Measurements from ENCODE around the gene XYLT1. TPM values are rescaled to one million over a fixed set of nuclear protein-coding genes. Genes with fewer than 3 reads are reported as not detected.
"Not testable (repeated sequence)": the region's sequence is repeated elsewhere in the genome, so short reads cannot be mapped to it uniquely, and the experiment has no call there.

XYLT1 gene
- total RNA-seq, 1 donor from 2014 or later = 0.45 TPM

DNA sequence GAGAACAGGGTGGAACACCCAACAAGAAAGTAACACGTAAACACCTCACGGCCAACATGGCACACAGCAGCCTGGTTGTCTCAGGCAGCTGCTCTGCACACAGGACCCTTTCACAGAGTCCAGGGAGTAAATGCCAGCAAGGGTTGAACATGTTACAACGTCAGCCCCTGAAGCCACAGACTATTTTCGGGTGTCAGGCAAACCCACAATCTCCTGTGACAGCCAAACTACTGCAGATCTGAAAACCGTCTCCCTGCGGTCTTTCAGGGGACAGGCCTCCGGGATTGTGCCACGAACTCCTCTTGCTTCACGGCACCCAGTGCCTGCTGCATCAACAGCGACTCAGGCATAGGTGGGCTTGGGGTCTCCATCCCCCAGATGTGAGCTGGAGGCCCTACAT is 127.7 kb downstream of the XYLT1 start:
- ATAC-seq (no peak), DNase-seq (ENCODE audit: low spot score) (no peak)

DNA sequence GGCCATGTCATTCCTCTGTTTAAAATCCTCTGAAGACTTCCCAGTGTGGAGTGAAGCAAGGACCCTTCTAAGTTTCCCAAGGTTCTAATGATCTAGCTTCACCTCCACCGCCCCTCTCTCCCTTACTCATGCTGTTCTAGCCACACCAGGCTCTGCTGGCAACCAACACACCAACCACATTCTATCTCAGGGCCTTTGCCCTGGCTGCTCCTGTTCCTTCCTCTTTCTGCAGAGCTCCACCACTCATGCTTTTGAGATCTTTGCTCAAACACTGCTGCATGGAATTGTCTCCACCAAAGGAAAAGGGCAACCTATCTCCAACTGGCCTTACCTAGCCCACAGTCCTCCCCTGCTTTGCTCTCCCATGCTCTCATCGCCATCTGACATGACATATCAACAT is 128.7 kb downstream of the XYLT1 start:
- DNase-seq (ENCODE audit: low spot score) = no peak
- no peak for ATAC-seq

DNA sequence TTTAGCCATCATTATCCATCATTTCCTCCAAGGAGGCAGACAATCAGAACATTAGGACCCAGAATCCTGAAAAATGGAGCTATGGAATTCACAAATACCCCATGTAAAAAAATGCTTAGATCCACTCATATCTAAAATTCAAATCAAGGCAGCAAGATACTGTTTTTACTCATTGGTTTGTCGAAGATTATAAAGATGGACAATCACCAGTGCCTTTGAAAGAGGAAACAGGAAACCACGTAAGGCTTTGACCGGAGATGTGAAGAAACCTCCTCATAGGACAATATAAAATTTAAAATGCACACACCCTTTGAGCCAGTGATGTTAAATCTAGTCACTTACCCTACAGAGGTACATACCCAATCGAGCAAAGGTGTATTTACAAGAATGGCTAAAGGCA is 130.0 kb downstream of the XYLT1 start:
- ATAC-seq = no peak
- no peak for DNase-seq (ENCODE audit: low spot score)

DNA sequence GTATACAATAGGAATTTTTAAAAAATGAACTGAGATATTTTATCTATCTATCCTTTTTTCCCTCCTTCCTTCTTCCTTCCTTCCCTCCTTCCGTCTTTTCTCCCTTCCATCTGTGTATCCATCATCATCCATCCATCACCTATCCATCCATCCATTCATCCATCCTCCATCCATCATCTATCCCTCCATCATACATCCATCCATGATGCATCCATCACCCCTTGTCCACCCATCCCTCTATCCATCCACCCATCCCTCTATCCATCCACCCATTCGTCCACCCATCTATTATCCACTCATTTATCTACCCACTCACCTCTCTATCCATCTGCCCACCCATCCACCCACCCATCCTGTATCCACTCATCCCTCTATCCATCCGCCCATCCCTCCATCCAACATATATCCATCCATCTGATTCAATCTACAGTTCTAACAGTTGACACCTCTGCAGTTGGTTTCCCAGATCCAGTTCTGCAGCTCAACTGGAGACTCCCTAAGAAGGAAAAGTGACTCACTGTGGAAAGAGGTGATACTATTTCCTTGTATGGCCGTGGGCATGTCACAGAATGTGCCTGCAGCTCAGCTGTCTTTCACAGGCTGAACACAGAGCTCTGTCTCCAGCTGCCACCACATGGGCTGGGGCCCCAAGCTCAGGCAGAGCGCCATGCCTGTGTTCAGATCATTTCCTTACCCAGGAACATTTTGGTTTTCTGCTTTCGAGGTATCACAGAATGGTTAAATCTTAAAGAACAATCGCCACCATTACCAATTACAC is 130.8 kb downstream of the XYLT1 start:
- DNase-seq (ENCODE audit: low spot score) (no peak), ATAC-seq (no peak)

DNA sequence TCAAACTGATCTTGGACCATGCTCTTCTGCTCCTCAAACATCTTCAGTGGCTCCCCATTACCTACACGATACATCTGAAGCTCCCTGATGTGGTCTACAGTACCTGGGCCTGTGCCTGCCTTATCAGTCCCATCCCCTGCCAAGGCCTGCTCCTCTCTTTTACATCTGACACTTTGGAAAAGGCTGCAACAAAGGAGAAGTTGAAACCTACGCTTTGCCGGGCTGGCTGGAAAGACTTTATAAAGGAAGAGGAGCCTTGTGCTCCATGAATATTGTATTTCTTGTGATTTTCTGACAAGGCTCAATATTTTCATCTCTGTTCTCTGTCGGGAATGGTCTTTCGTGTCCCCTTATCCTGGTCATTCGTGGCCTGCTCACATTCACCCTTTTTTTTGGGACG is 132.5 kb downstream of the XYLT1 start:
- ATAC-seq = no peak
- no peak for DNase-seq (ENCODE audit: low spot score)

DNA sequence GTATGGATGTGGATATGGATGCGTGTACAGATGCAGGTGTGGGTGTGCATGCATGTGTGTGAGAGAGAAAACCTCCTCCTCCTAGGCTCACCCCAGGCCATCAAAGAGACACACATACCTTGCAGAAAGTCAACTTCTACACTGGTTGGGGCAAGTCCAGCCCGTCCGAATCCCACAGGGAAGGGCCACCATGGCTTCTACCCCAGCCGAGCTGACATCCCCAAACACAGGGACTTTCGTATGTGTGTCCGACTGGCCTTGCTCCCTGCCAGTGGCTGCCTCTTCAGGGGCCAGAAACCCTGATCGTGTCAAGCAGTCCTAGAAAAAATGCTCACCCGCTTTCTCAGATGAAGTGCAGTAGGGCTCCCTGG is 134.2 kb downstream of the XYLT1 start:
- ATAC-seq = no peak
- no peak for DNase-seq (ENCODE audit: low spot score)

DNA sequence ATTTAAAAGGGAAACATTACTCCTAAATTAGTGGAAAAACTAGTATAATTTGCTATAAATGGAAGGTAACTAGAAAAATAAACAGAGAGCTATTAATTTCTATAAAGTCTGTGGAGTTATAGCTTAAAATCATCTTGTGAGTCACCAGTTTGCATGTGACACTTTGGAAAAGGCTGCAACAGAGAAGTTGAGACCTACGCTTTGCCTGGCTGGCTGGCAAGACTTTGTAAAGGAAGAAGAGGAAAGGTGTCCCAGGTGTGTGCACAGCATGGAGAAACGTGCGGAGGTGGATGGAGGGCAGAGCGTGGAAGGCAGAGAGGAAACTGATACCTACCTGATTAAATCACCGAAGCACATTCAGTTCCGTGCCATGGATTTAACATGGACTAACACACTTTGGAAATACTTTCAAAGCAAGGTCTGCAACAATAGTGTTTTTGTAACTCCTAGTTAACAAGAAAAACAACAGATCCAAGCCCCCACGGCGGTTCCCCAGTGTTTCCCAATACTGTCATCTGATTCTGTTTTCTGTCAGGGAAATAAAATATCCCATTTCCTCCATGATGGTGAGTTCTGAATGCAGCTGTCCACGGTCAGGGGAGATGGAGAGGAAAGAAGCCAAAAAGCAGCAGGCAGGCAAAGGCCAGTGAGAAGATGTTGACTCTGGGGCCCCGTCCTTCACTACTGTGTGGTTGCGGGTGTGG is 134.8 kb downstream of the XYLT1 start:
- DNase-seq (ENCODE audit: low spot score) = no peak
- no peak for ATAC-seq

DNA sequence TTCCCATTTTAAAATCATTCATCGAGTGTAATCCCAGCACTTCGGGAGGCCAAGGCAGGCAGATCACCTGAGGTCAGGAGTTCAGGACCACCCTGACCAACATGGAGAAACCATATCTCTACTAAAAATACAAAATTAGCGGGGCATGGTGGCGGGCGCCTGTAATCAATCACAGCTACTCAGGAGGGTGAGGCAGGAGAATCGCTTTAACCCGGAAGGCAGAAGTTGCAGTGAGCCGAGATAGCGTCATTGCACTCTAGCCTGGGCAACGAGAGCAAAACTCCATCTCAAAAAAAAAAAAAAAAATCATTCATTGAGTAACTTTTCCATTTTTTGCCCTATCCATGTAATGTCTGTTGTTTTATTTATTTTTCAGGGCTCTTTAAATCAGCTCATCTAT is 135.4 kb downstream of the XYLT1 start:
- not testable (repeated sequence) for ATAC-seq; DNase-seq (ENCODE audit: low spot score)

DNA sequence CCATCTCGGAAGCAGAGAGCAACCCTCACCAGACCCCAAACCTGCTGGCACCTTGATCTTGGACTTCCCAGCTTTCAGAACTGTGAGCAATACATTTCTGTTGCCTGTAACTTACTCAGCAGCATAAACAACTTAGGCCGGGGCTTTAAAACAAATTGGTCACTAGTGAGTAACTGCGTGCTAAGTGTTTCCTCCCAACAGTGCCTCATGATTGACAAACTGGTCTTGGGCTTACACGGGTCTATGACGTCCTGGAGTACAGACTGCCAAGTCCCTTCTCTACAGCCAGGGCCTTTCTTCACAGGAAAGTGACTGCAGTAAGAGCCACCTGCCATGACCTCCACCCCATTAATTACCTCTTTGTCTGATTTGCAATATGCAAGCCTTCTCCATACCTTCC is 136.7 kb downstream of the XYLT1 start:
- no peak for ATAC-seq
- DNase-seq (ENCODE audit: low spot score) = no peak

DNA sequence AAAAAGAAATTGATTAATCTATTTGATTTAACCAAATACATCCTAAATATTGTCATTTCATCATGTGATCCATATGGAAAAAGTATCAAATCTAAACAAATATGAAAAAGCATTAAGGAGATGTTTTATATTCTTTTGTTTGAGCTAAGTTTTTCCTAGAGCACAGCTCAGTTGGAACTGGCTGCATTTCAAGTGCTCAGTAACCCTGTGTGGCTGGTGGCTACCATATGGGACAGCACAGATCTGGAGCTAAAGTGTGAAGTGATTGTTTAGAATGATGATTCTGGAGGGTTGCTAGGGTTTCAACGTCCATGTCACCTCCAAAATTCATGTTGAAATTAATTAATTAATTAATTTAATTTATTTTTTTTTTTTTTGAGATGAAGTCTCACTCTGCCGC is 137.5 kb downstream of the XYLT1 start:
- DNase-seq (ENCODE audit: low spot score) (no peak), ATAC-seq (no peak)

DNA sequence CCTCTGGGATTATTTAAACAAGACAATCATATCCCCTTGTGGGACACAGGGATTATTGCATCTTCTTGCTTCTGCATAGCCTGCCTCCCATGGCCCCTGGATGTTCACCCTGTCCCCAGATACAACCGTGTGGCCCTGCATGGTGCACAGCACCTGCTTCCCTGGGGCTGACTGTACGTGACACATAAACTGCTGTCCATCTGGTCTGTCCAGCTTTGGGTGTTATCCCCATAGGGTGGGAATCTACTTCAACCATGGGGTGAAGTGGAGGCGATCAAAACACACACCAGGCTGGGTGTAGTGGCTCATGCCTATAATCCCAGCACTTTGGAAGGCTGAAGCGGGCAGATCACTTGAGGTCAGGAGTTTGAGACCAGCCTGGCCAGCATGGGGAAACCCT is 138.8 kb downstream of the XYLT1 start:
- no peak for DNase-seq (ENCODE audit: low spot score)
- no peak for ATAC-seq

DNA sequence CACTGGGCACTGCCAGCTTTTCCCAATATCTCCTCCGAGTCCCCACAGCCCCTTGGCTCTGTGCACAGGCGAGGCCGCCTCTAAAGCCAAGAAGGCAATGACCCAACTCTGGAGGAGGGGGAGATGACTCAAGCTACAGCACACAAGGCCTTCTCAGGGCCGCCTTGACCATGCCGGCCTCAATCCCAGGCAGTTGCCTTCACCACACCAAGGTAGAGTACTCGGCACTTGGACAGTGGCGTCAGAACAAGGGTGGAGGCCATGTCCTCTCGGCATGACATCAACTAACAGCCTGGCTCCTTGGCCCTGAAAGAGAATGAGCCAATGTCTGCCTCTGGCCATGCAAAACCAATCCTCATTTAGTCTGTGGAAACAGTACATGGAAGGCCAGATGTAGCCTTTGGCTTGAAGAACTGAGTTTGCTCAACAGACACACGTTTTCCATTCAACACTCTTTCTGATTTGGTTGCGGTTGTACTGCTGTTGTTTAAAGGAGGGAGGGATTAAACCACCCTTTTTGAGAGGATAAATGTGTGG is 139.6 kb downstream of the XYLT1 start:
- DNase-seq (ENCODE audit: low spot score) = no peak

DNA sequence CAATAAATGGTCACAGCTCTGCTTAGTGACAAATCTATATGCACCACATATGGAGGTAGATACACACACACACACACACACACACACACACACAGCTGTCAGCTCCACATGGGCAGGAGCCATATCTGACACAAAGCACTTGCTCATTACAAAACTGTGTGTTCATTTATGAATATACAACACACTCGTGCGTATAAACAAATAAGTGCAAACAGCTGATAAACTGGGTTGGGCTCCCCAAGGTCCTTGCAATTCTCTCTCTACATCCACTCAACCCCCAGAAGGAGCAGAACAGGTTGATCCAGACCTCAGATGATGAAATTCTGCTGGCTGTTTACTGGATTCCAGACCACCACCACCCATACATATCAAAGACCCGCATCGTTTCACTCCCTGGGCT is 140.7 kb downstream of the XYLT1 start:
- no peak for DNase-seq (ENCODE audit: low spot score)
- ATAC-seq = no peak

More for the DNA sequence above, 139.6 kb downstream of the XYLT1 start:
- ATAC-seq = no peak

DNA sequence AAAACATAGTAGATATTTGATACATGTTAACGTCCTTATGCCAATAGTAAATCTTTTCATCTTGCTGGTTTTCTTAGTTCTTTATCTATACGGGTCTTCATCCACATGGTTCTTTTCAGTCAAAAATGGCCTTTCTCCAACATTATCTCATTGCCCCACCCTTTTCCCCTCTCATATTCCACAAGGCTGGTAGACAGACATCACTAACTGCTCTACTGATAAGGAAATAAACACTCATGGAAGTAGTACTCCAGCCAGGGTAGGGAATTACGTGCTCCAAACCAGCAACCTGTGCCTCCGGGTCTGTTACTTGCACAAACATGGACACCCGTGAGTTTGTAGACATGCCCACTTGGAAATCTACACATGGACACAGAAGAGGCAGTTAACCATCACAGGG is 141.4 kb downstream of the XYLT1 start:
- ATAC-seq = no peak
- no peak for DNase-seq (ENCODE audit: low spot score)

DNA sequence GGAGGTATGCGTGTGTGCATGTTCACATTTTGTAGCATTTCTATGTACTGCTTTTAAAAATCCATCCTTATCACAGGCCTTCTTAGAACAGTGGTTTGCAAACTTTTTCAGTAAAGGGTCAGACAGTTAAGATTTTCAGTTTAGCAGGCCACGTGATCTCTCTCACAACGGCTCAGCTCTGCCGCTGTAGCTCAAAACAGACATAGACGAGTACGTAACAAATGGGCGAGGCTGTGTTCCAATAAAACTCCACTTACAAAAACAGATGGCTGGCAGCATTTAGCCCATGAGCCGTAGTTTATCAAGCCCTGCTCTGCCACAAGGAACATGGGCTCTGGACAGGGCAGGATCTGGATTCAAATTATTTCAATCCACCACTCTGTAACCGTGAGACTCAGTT is 141.8 kb downstream of the XYLT1 start:
- no peak for DNase-seq (ENCODE audit: low spot score)

DNA sequence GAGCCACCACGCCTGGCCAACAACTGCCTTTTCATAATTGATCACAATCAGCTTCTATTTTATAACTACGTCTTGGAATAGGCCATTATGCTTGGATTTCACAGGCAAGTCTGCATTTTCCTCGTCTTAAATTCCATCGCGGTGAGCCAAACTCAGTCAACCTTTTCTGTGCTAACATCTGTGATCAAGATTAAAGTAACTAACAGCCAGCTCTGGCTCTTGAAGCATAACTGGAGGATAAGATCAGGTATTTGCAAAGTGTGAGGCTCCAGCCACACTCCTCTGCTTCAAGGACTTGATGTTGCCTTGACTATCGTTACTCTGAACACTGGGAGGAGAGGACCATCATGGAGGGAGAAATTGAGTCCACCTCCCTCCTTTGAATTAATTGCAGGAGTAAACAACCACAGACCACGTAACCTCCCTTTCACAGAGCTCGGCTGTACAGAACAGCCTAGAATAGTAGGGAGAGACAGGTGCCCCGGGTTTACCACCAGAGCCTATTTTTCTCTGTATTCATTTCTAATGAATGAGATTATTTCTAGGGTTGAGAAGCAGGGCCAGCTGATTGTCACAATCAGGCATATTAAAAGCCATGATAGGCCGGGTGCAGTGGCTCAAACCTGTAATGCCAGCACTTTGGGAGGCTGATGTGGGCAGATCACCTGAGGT is 143.0 kb downstream of the XYLT1 start:
- no peak for ATAC-seq

More for the DNA sequence above, 141.8 kb downstream of the XYLT1 start:
- no peak for ATAC-seq

DNA sequence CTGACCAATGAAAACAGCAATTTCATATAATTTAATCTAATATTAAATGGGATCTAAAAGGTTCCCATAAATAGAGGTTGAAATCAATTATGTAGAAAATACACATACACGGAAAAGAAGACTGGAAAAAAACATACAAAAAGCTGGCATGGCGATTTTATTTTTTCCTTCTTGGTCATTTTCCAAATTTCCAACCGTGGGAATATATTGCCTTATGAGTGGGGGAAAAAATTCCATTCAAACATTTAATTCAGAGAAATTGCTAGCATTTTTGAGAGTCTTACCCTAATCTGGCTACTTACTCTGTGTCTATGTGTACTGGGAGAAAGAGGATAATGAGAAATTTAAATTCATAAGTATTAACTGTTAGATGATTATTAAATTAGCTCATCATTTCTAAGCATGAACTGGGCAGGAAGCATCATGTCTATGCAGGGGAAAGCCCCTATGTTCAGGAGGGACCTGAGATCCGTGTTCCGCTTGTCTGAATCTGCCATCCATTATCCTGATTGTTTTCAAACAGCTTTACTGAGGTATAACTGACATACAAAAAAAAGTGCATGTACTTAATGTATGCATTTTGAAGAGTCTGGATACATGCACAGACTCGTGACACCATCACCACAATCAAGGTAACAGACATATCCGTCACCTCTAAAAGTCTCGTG is 145.2 kb downstream of the XYLT1 start:
- ATAC-seq = no peak

More for the DNA sequence above, 143.0 kb downstream of the XYLT1 start:
- DNase-seq (ENCODE audit: low spot score) = no peak

DNA sequence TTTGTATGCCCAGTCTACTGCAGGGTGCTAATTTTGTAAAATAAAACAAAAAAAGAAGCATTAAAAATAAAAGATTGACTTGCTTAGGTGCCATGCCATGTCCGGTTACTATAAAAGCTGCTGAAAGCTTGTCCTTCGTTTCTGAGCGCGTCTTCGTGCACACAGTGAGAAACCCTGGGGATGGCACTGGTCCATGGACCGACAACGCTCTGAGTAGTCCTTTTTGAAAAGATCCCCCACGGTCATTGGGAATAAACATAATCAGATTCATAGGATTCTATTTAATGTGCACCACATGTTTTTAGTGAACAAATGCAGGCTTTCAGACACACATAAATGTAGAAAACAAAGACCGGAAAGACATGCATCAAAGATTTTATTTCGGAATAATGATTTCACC is 146.3 kb downstream of the XYLT1 start:
- no peak for ATAC-seq
- DNase-seq (ENCODE audit: low spot score) = no peak

More for the DNA sequence above, 145.2 kb downstream of the XYLT1 start:
- no peak for DNase-seq (ENCODE audit: low spot score)

DNA sequence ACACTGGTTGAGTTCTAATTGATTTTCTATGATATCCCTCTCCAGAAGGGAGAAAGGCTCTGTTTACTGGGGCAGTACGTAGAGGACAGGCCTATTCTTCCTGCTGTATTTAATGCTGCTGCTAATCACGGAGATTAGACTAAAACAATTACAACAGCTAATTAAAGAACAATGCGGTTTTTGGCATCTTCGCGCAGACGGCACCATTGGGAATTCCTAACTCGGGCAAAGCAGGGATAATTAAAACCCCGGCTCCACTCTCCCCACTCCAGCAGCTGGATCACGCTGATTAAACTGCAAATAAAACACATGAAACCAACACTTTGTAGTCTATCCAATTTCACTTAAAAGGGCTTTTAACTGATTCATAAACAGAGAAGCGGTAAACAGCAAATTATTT is 147.6 kb downstream of the XYLT1 start:
- DNase-seq (ENCODE audit: low spot score) (no peak), ATAC-seq (no peak)

DNA sequence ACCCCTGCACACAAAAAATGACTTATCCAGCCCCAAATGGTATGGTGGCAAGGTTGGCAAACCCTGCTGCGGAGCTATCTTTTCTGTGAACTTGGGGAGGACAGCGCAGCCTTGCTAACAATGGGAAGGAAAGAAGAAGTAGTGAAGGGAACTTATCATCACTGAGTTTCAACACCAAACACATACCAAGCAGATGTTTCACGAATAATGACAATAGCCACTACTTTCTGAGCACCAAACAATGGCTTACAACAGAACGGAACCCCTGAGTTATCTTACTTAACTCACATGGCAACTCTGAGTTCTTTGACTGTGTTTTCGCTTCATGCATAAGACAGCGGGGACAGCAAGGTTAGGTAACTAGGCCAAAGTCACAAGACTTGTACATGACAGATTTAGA is 148.9 kb downstream of the XYLT1 start:
- no peak for ATAC-seq
- DNase-seq (ENCODE audit: low spot score) = no peak

DNA sequence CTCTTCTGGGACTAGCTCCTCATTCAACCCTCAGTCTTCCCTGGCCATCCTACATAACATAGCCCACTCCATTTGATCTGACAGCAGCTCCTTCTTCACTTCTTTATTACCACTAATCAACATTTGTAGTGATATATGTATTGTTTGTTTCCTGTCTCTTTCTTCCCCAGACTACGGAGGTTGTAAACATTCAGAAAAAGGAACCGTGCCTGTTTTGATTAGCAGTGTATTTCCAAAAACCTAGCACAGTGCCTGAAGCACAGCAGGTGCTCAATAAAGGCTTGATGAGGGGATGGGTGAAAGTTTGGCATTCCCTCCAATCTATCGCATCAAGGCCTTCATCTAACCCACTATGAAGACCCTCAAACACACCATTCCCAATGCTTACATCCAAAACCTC is 150.8 kb downstream of the XYLT1 start:
- DNase-seq (ENCODE audit: low spot score) (no peak), ATAC-seq (no peak)

Measured in left lobe of liver (tissue), 2 donors.